ENCODE data around the gene FAM149B1. TPM values are rescaled to one million over a fixed set of nuclear protein-coding genes. Genes with fewer than 3 reads are reported as not detected.
A peak's percentile ranks its signal among the peaks of the same experiment; 100 is the strongest.

FAM149B1 gene
- total RNA-seq, 1 experiment from 2014 or later, result 17.5 TPM

GRCh38 chr10:73262105-73262730, 94.3 kb downstream of the FAM149B1 start:
- POLR2A ChIA-PET, result interaction anchor here (1.7 to 2.5 kb wide), 2 partner anchors 10 to 15 kb away, joined by 13 to 14 read pairs; partner anchors contain the start of genes DNAJC9 and MRPS16
- RAD21 ChIA-PET (ENCODE audit: low non-redundant PET in 1 of 2, low total read pairs in 2 of 2, uncharacterized antibody in 2 of 2, unreplicated experiment in 2 of 2), result no interaction called here
- TF ChIP-seq CEBPB (IDR thresholded peaks at IDR 0.05; ENCODE audit: low read depth) (peak; percentile 96), ZFX (IDR thresholded peaks at IDR 0.05) (no peak), SIN3A (IDR thresholded peaks at IDR 0.05; ENCODE audit: low read depth) (peak; percentile 75), FOSL1 (IDR thresholded peaks at IDR 0.05; ENCODE audit: low read depth) (peak; percentile 89), ZBTB33 (IDR thresholded peaks at IDR 0.05; ENCODE audit: extremely low read depth, insufficient replicate concordance, low read length) (no peak), ZNF274 (IDR thresholded peaks at IDR 0.05; ENCODE audit: low read depth, low read length) (no peak), POLR2AphosphoS5 (IDR thresholded peaks at IDR 0.05; ENCODE audit: low read depth, low read length) (peak; percentile 82), SP1 (IDR thresholded peaks at IDR 0.05; ENCODE audit: low read depth) (peak; percentile 77), CBX3 (IDR thresholded peaks at IDR 0.05; ENCODE audit: low read depth) (peak; percentile 60), EZH2phosphoT487 (IDR thresholded peaks at IDR 0.05; ENCODE audit: borderline replicate concordance) (no peak), MAX (IDR thresholded peaks at IDR 0.05) (no peak; the same call in 1 of the 2 replicates), YY1 (IDR thresholded peaks at IDR 0.05; ENCODE audit: extremely low read depth, insufficient replicate concordance, low read depth, low read length) (no peak), TCF7L2 (IDR thresholded peaks at IDR 0.05; ENCODE audit: borderline replicate concordance, extremely low read depth, insufficient read depth, insufficient read length) (peak; percentile 51), JUND (IDR thresholded peaks at IDR 0.05) (peak; percentile 93), ATF3 (IDR thresholded peaks at IDR 0.05) (0 out of 2 replicates have a peak, but pooled peaks have one; percentile 49)
- Histone ChIP-seq H3K9me3 (ENCODE audit: control insufficient read depth in 1 of 2, insufficient read depth in 1 of 2, low read depth in 1 of 2, low read length in 2 of 2) (no peaks in the 10 kb centered on the region), H3K4me3 (replicated peaks in 1 of 2; ENCODE audit: low read depth in 1 of 2, low read length in 2 of 2) (no peak overlapping the region; a peak in 1 of 4 replicates), H4K20me1 (ENCODE audit: insufficient read depth) (no peaks in the 10 kb centered on the region), H3K36me3 (ENCODE audit: control insufficient read depth in 1 of 2, insufficient read depth in 2 of 2, low read length in 2 of 2) (no peaks in the 10 kb centered on the region), H3K4me2 (ENCODE audit: low read length) (peak overlapping the region; percentile 69), H3K79me2 (ENCODE audit: insufficient read depth, low read length) (no peaks in the 10 kb centered on the region), H3K4me1 (ENCODE audit: control insufficient read depth in 1 of 2, insufficient read depth in 2 of 2, low read length in 2 of 2) (peaks cover 13 to 25% of the 10 kb centered on the region in 2 experiments), H3K27me3 (ENCODE audit: insufficient read depth, low read length) (no peaks in the 10 kb centered on the region), H2AFZ (ENCODE audit: low read depth, low read length, poor library complexity, severe bottlenecking) (peak overlapping the region; percentile 40), H3K9me2 (ENCODE audit: insufficient read depth) (no peaks in the 10 kb centered on the region), H3K9ac (ENCODE audit: low read length) (no peak overlapping the region), H3K27ac (ENCODE audit: low read depth, low read length) (no peak overlapping the region)
- BruUV-seq (replicated peaks), result TSS peak; percentile 97
- DNase-seq (ENCODE audit: low read depth, low spot score) (peak; percentile 89), ATAC-seq (peak; percentile 95)
- CTCF ChIA-PET, result interaction anchor here (1.2 kb wide), 1 partner anchor 14 kb away, joined by 4 read pairs; no protein-coding TSS in a partner anchor
- intact Hi-C loops (cut with micrococcal nuclease), result loop anchor here (5.0 to 10.0 kb wide), 3 partner anchors 133 to 380 kb away; partner anchors contain the start of genes MYOZ1 and PPP3CB

Measured in HCT116 (cell line).